ENCODE data around the gene STARD13.

DNA sequence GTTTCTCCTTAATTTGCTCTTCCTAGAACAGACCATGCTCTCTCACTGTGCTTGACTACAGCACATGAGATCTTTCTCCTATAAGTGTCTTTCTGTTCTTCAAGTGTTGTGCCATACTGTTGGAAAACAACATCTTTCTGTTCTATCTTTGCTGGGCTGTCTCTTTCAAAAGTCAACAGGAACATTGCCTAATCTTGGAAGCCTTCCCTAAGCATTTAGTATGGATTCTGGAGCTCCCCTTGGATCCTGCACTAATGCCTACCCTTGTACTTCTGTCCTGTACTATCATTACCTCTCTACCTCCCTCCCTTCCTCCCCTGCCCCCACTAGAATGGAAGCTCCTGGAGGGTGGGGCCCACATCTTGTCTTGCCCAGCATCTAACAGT, 26.8 kb downstream of the STARD13 start:
- TF ChIP-seq EZH2phosphoT487 (IDR thresholded peaks at IDR 0.05; ENCODE audit: borderline replicate concordance, low read depth, low read length) (no peak), CTCF (conservative IDR thresholded peaks at IDR 0.05; ENCODE audit: low read length) (no peak)

Data from OCI-LY7 (cell line).